ENCODE measurements around the gene DLG2.

Gene DLG2

GRCh38 chr11:84137960-84138359 is 1489.2 kb downstream of the DLG2 start:
- DNase-seq: no peak

GRCh38 chr11:84137505-84137904 is 1489.6 kb downstream of the DLG2 start:
- DNase-seq: no peak

- DNase-seq: no peak
These were observed 1490.2 kb downstream of the DLG2 start for GRCh38 chr11:84136926-84137325.

GRCh38 chr11:84130646-84131427 is 1496.3 kb downstream of the DLG2 start:
- no peak for DNase-seq

GRCh38 chr11:84129961-84130576 is 1497.1 kb downstream of the DLG2 start:
- no peak for DNase-seq

- DNase-seq: no peak
These were observed 1498.3 kb downstream of the DLG2 start for GRCh38 chr11:84128840-84129239.

GRCh38 chr11:84117394-84117793 is 1509.8 kb downstream of the DLG2 start:
- DNase-seq: no peak

GRCh38 chr11:84106541-84106940 is 1520.6 kb downstream of the DLG2 start:
- DNase-seq: no peak

- no peak for DNase-seq
These were observed 1522.0 kb downstream of the DLG2 start for GRCh38 chr11:84105148-84105547.

- DNase-seq: no peak
These were observed 1524.0 kb downstream of the DLG2 start for GRCh38 chr11:84103096-84103495.

GRCh38 chr11:84097186-84097585 is 1530.0 kb downstream of the DLG2 start:
- no peak for DNase-seq

- DNase-seq: no peak
These were observed 1535.7 kb downstream of the DLG2 start for GRCh38 chr11:84091212-84091986.

GRCh38 chr11:84089072-84090057 is 1537.8 kb downstream of the DLG2 start:
- DNase-seq: no peak

- no peak for DNase-seq
These were observed 1555.3 kb downstream of the DLG2 start for GRCh38 chr11:84071851-84072250.

GRCh38 chr11:84069048-84069447 is 1558.1 kb downstream of the DLG2 start:
- no peak for DNase-seq

- no peak for DNase-seq
These were observed 1565.4 kb downstream of the DLG2 start for GRCh38 chr11:84061726-84062125.

GRCh38 chr11:84056653-84057376 is 1570.3 kb downstream of the DLG2 start:
- no peak for DNase-seq

GRCh38 chr11:84045146-84045545 is 1582.0 kb downstream of the DLG2 start:
- DNase-seq: no peak

- no peak for DNase-seq
These were observed 1582.4 kb downstream of the DLG2 start for GRCh38 chr11:84044706-84045105.

GRCh38 chr11:84036664-84037194 is 1590.4 kb downstream of the DLG2 start:
- no peak for DNase-seq

- no peak for DNase-seq
These were observed 1591.5 kb downstream of the DLG2 start for GRCh38 chr11:84035645-84036044.

GRCh38 chr11:84034484-84034883 is 1592.7 kb downstream of the DLG2 start:
- DNase-seq: no peak

Data from T1000 (cell line).